SU-DHL-6 (cell line): Measurements from ENCODE around the gene SH3PXD2A.

Source experiments
- H2AFZ ChIP-seq: fragments of 200-600 bp; sonication (generic); 2 replicates; pipeline ENCODE4 v1.6.1; 2014; ENCODE audit warnings: low read depth, mild to moderate bottlenecking, moderate library complexity, mixed read lengths, antibody characterized with exemption, low read length; ENCODE audit not compliant: severe bottlenecking
- H3F3A ChIP-seq: fragments of 200-600 bp; shearing (Covaris generic); 2 replicates; pipeline ENCODE4 v1.6.0; 2016; ENCODE audit warnings: antibody characterized with exemption, mild to moderate bottlenecking; ENCODE audit not compliant: insufficient read depth
- H3K27ac ChIP-seq: fragments of 200-600 bp; sonication (generic); 2 replicates; pipeline ENCODE4 v1.5.1; 2016; ENCODE audit warnings: low read depth, mild to moderate bottlenecking, low read length, moderate library complexity, mixed read lengths
- H3K27me3 ChIP-seq: fragments of 200-600 bp; sonication (generic), shearing (Covaris generic); 2 replicates; pipeline ENCODE4 v1.6.0; 2014; ENCODE audit warnings: mild to moderate bottlenecking, low read length
- H3K36me3 ChIP-seq: fragments of 200-600 bp; sonication (generic); 2 replicates; pipeline ENCODE4 v1.6.1; 2014; ENCODE audit warnings: mild to moderate bottlenecking, low read length, mixed read lengths
- H3K4me2 ChIP-seq: fragments of 300-600, 200-600 bp; shearing (Covaris generic), sonication (generic); 2 replicates; pipeline ENCODE4 v1.6.0; 2014; ENCODE audit warnings: low read length, low read depth, mild to moderate bottlenecking; ENCODE audit not compliant: poor library complexity, severe bottlenecking
- H3K4me3 ChIP-seq: fragments of 200-600 bp; sonication (generic); 2 replicates; pipeline ENCODE4 v1.5.1; 2014; ENCODE audit warnings: antibody characterized with exemption, low read length, mild to moderate bottlenecking, mixed read lengths; ENCODE audit not compliant: insufficient read depth, poor library complexity, severe bottlenecking
- H3K79me2 ChIP-seq: fragments of 200-600 bp; sonication (generic); 2 replicates; pipeline ENCODE4 v1.6.1; 2014; ENCODE audit warnings: mild to moderate bottlenecking, low read length, moderate library complexity; ENCODE audit not compliant: insufficient read depth
- H3K9ac ChIP-seq: fragments of 200-600 bp; sonication (generic); 2 replicates; pipeline ENCODE4 v1.7.0; 2014; ENCODE audit warnings: mild to moderate bottlenecking, low read length
- H3K9me2 ChIP-seq: fragments of 200-600 bp; sonication (generic); replicated peaks from 2 replicates; pipeline ENCODE4 v1.6.1; 2014; ENCODE audit warnings: low read length; ENCODE audit not compliant: insufficient read depth
- H3K9me3 ChIP-seq: fragments of 200-600 bp; sonication (generic); 2 replicates; pipeline ENCODE4 v1.6.1; 2014; ENCODE audit warnings: low read length, mixed read lengths; ENCODE audit not compliant: insufficient read depth
- H4K20me1 ChIP-seq: fragments of 200-600 bp; sonication (generic); 2 replicates; pipeline ENCODE4 v1.6.1; 2014; ENCODE audit warnings: low read depth, mild to moderate bottlenecking, antibody characterized with exemption, low read length, moderate library complexity, mixed read lengths
- EZH2phosphoT487 ChIP-seq: fragments of 200-600 bp; sonication (generic), shearing (Covaris generic); conservative IDR thresholded peaks from 2 replicates; pipeline ENCODE4 v1.6.1; 2018; ENCODE audit warnings: mild to moderate bottlenecking, antibody characterized with exemption, low read length, moderate library complexity, mixed read lengths
- TF ChIP-seq, protein P1 (sequence below): fragments of 200-600 bp; sonication (generic); IDR thresholded peaks from one replicate; pipeline ENCODE4 v1.5.1; 2017; ENCODE audit warnings: antibody characterized with exemption, mild to moderate bottlenecking, low read length, moderate library complexity; ENCODE audit not compliant: insufficient read depth, poor library complexity, severe bottlenecking

SH3PXD2A gene

DNA sequence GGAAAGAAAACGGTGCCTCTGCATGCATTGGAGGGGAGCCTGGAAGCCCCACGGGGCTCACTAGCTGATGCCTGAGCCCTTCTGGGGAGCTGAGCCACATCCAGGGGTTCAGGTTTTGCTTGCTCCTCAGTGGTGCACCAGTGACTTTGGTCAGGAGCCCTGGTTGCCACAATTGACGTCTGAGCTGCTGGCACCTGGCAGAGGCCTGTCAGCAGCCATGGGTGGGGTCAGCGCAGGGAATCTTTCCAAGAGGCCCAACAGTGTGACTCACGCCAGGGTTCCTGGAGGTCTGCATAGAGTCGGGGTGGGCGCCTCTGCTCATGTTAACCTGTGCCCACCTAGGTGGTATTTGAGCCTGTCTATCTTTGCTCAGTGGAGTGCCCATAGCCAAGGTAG is 223.1 kb downstream of the SH3PXD2A start:
- no peak overlapping the region for H3K9ac ChIP-seq
- no peaks in the 10 kb centered on the region for H3K9me2 ChIP-seq
- no peak overlapping the region for H3K4me3 ChIP-seq
- no peak for TF ChIP-seq EZH2phosphoT487
- TF ChIP-seq, protein P1, sequence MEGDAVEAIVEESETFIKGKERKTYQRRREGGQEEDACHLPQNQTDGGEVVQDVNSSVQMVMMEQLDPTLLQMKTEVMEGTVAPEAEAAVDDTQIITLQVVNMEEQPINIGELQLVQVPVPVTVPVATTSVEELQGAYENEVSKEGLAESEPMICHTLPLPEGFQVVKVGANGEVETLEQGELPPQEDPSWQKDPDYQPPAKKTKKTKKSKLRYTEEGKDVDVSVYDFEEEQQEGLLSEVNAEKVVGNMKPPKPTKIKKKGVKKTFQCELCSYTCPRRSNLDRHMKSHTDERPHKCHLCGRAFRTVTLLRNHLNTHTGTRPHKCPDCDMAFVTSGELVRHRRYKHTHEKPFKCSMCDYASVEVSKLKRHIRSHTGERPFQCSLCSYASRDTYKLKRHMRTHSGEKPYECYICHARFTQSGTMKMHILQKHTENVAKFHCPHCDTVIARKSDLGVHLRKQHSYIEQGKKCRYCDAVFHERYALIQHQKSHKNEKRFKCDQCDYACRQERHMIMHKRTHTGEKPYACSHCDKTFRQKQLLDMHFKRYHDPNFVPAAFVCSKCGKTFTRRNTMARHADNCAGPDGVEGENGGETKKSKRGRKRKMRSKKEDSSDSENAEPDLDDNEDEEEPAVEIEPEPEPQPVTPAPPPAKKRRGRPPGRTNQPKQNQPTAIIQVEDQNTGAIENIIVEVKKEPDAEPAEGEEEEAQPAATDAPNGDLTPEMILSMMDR: no peak
- no peaks in the 10 kb centered on the region for H3K27me3 ChIP-seq
- H3K9me3 ChIP-seq: no peaks in the 10 kb centered on the region
- no peak overlapping the region for H3K27ac ChIP-seq
- H3K36me3 ChIP-seq: no peaks in the 10 kb centered on the region
- no peaks in the 10 kb centered on the region for H4K20me1 ChIP-seq
- H3K4me2 ChIP-seq: no peak overlapping the region
- H2AFZ ChIP-seq: no peak overlapping the region
- H3K79me2 ChIP-seq: no peaks in the 10 kb centered on the region
- no peaks in the 10 kb centered on the region for H3F3A ChIP-seq

DNA sequence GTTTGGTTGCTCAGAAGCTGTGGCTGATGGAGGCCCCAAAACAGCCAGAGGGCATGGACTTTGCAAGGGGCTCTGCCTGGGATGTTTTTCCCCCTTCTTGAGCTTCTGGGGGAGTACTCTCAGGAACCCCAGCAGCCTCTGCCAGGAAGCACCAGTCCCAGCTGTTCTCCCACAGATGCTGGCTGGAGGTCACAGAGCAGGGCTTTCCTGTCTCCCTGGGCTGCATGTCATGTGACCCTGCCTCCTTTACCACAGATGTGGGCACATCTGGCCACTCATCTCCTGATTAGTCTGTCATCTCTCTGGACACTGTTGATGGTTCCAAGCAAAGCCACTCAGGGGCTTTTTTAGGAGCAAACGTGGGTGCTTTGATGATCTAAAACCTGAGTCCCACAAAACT is 225.2 kb downstream of the SH3PXD2A start:
- Histone ChIP-seq H3K4me2 (no peak overlapping the region), H3K4me3 (no peak overlapping the region), H3K27me3 (no peaks in the 10 kb centered on the region), H3K36me3 (no peaks in the 10 kb centered on the region), H3F3A (no peaks in the 10 kb centered on the region), H3K9me2 (no peaks in the 10 kb centered on the region), H3K27ac (no peak overlapping the region), H4K20me1 (no peaks in the 10 kb centered on the region), H3K79me2 (no peaks in the 10 kb centered on the region), H3K9ac (no peak overlapping the region), H3K9me3 (no peaks in the 10 kb centered on the region), H2AFZ (no peak overlapping the region)
- TF ChIP-seq, protein P1: no peak
- TF ChIP-seq EZH2phosphoT487: no peak

DNA sequence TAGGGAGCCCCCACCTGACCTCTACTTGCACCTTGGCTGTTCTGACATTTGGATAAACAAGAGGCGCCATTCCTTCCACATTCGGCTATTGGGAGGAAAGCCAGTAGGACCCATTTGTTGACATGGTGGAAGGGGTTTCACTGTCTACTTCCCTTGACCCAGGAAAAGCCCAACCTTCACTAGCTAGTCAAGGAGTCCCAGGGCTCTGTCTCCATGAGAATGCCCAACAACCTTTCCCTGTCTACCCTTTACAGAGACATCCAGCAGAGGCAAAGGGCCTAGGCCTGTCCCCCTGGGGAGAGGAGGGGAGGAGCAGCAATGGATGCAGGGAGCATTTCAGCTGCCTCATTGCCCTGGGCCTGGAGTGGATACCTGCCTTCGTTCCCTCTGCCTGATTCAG is 225.8 kb downstream of the SH3PXD2A start:
- Histone ChIP-seq H3K4me3 (no peak overlapping the region), H2AFZ (no peak overlapping the region), H4K20me1 (no peaks in the 10 kb centered on the region), H3F3A (no peaks in the 10 kb centered on the region), H3K79me2 (no peaks in the 10 kb centered on the region), H3K9me2 (no peaks in the 10 kb centered on the region), H3K27me3 (no peaks in the 10 kb centered on the region), H3K9me3 (no peaks in the 10 kb centered on the region), H3K9ac (no peak overlapping the region), H3K36me3 (no peaks in the 10 kb centered on the region), H3K27ac (no peak overlapping the region), H3K4me2 (no peak overlapping the region)
- no peak for TF ChIP-seq EZH2phosphoT487
- TF ChIP-seq, protein P1: no peak

DNA sequence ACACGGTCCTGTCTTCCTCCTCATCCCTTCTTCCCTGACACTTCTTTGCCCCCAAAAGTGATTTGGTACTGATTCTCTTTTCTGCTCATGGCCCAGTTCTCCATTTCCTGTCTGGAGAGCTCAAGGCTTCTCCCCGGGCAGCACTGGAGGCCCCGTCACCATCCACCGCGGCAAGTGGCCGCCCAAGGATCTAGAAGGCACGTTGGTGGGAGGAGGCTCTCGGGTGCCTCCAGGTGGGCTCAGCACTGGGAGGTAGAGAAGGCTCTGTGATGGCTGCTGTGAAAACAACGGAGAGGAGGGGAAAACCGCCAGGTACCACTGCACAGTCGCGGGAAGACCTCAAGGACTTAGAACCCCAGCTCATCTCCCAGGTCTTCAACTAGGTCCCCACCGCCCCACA is 227.5 kb downstream of the SH3PXD2A start:
- no peaks in the 10 kb centered on the region for H3K36me3 ChIP-seq
- no peak overlapping the region for H2AFZ ChIP-seq
- H3F3A ChIP-seq: no peaks in the 10 kb centered on the region
- H3K9me2 ChIP-seq: no peaks in the 10 kb centered on the region
- H4K20me1 ChIP-seq: no peaks in the 10 kb centered on the region
- no peak overlapping the region for H3K4me3 ChIP-seq
- H3K9ac ChIP-seq: no peak overlapping the region
- no peak overlapping the region for H3K4me2 ChIP-seq
- H3K27ac ChIP-seq: no peak overlapping the region
- TF ChIP-seq, protein P1: no peak
- no peak for TF ChIP-seq EZH2phosphoT487
- no peaks in the 10 kb centered on the region for H3K9me3 ChIP-seq
- H3K79me2 ChIP-seq: no peaks in the 10 kb centered on the region
- no peaks in the 10 kb centered on the region for H3K27me3 ChIP-seq
